GM23338 (cell line): ENCODE results near the gene CDK5RAP2. TPM values are rescaled to one million over a fixed set of nuclear protein-coding genes. Genes with fewer than 3 reads are reported as not detected.

Experiments
- ATAC-seq: fragments of 200-7000 bp; cut with Tn5 transposase; 3 replicates; pipeline ENCODE4 v1.9.1; 2020
- DNase-seq: peaks from one replicate; pipeline ENCODE4 v3.0.0-alpha.2; 2015; ENCODE audit warnings: low spot score
- H2AFZ ChIP-seq: fragments of 200-600 bp; sonication (generic); 2 replicates; pipeline ENCODE4 v1.8.0; 2016; ENCODE audit warnings: antibody characterized with exemption, mild to moderate bottlenecking, moderate library complexity
- H3F3A ChIP-seq: fragments of 200-600 bp; sonication (generic); replicated peaks from 2 replicates; pipeline ENCODE4 v1.8.0; 2017; ENCODE audit warnings: antibody characterized with exemption, mixed run types, low read depth
- H3K27ac ChIP-seq: fragments of 200-600 bp; sonication (generic); 2 replicates; pipeline ENCODE4 v1.6.1; 2016; ENCODE audit warnings: low read depth
- H3K27me3 ChIP-seq: fragments of 200-600 bp; sonication (generic); 2 replicates; pipeline ENCODE4 v1.8.0; 2016; ENCODE audit warnings: mild to moderate bottlenecking, mixed run types, moderate library complexity; ENCODE audit not compliant: insufficient read depth
- H3K36me3 ChIP-seq: fragments of 200-600 bp; sonication (generic); 2 replicates; pipeline ENCODE4 v1.8.0; 2016; ENCODE audit warnings: mild to moderate bottlenecking; ENCODE audit not compliant: insufficient read depth
- H3K4me1 ChIP-seq: fragments of 200-600 bp; sonication (generic); 2 replicates; pipeline ENCODE4 v1.8.0; 2016; ENCODE audit warnings: mild to moderate bottlenecking, moderate library complexity; ENCODE audit not compliant: insufficient read depth
- H3K4me2 ChIP-seq: fragments of 200-600 bp; sonication (generic); 2 replicates; pipeline ENCODE4 v1.7.1; 2017; ENCODE audit warnings: mixed run types
- H3K4me3 ChIP-seq: fragments of 200-600 bp; sonication (generic); 2 replicates; pipeline ENCODE4 v1.6.1; 2016; ENCODE audit warnings: mixed run types
- H3K79me2 ChIP-seq: fragments of 200-600 bp; sonication (generic); replicated peaks from 2 replicates; pipeline ENCODE4 v1.8.0; 2017; ENCODE audit warnings: mild to moderate bottlenecking; ENCODE audit not compliant: insufficient read depth
- H3K9me2 ChIP-seq: fragments of 200-600 bp; sonication (generic); 2 replicates; pipeline ENCODE4 v1.8.0; 2017; ENCODE audit not compliant: insufficient read depth
- H4K20me1 ChIP-seq: fragments of 200-600 bp; sonication (generic); replicated peaks from 2 replicates; pipeline ENCODE4 v1.8.0; 2017; ENCODE audit warnings: mild to moderate bottlenecking; ENCODE audit not compliant: insufficient read depth
- H3K27ac Mint-ChIP-seq: 2 replicates; pipeline ENCODE4 v1.8.0; 2020; ENCODE audit warnings: inconsistent platforms, mild to moderate bottlenecking, moderate library complexity, mixed read lengths
- H3K27me3 Mint-ChIP-seq: 3 replicates; pipeline ENCODE4 v1.8.0; 2022; ENCODE audit warnings: low read depth, mild to moderate bottlenecking, moderate library complexity, mixed read lengths, inconsistent platforms; ENCODE audit not compliant: insufficient read depth, poor library complexity
- H3K36me3 Mint-ChIP-seq: 3 replicates; pipeline ENCODE4 v1.8.0; 2021; ENCODE audit warnings: low read depth, mild to moderate bottlenecking, inconsistent platforms, moderate library complexity, mixed read lengths
- H3K4me1 Mint-ChIP-seq: 3 replicates; pipeline ENCODE4 v1.8.0; 2020; ENCODE audit warnings: mild to moderate bottlenecking, inconsistent platforms, mixed read lengths
- H3K4me3 Mint-ChIP-seq: 3 replicates; pipeline ENCODE4 v1.8.0; 2021; ENCODE audit warnings: moderate library complexity, mild to moderate bottlenecking, inconsistent platforms, mixed read lengths
- H3K9me3 Mint-ChIP-seq: 3 replicates; pipeline ENCODE4 v1.8.0; 2020; ENCODE audit warnings: moderate library complexity, mild to moderate bottlenecking, inconsistent platforms, mixed read lengths
- CREB1 ChIP-seq: fragments of 250-450 bp; sonication (Bioruptor Pico); IDR thresholded peaks from 2 replicates; pipeline ENCODE4 v1.5.0; 2020; ENCODE audit warnings: low read depth, mild to moderate bottlenecking, moderate library complexity
- ETS1 ChIP-seq: IDR thresholded peaks from 2 replicates; pipeline ENCODE4 v1.6.1; 2016; ENCODE audit warnings: antibody characterized with exemption
- EZH2 ChIP-seq: fragments of 200-600 bp; sonication (generic); IDR thresholded peaks from one replicate; pipeline ENCODE4 v1.8.0; 2017; ENCODE audit warnings: antibody characterized with exemption, mild to moderate bottlenecking, low read depth; ENCODE audit not compliant: unreplicated experiment
- EZH2phosphoT487 ChIP-seq: fragments of 200-600 bp; sonication (generic); IDR thresholded peaks from one replicate; pipeline ENCODE4 v1.8.1; 2018; ENCODE audit warnings: antibody characterized with exemption; ENCODE audit not compliant: unreplicated experiment
- JUNB ChIP-seq: IDR thresholded peaks from one replicate; pipeline ENCODE4 v1.6.1; 2016; ENCODE audit warnings: antibody characterized with exemption; ENCODE audit not compliant: unreplicated experiment
- NANOG ChIP-seq: IDR thresholded peaks from 2 replicates; pipeline ENCODE4 v1.6.1; 2016; ENCODE audit warnings: antibody characterized with exemption, borderline replicate concordance
- POLR2AphosphoS5 ChIP-seq: IDR thresholded peaks from 2 replicates; pipeline ENCODE4 v1.6.1; 2016; ENCODE audit warnings: antibody characterized with exemption, low read depth
- STAT1 ChIP-seq: IDR thresholded peaks from one replicate; pipeline ENCODE4 v1.6.1; 2016; ENCODE audit warnings: antibody characterized with exemption; ENCODE audit not compliant: unreplicated experiment
- ZNF114 ChIP-seq: fragments of 250-450 bp; sonication (Bioruptor Pico); IDR thresholded peaks from 2 replicates; pipeline ENCODE4 v1.5.0; 2020; ENCODE audit warnings: mild to moderate bottlenecking, moderate library complexity
- ZNF331 ChIP-seq: fragments of 250-450 bp; sonication (Bioruptor Pico); IDR thresholded peaks from 2 replicates; pipeline ENCODE4 v1.5.0; 2020; ENCODE audit warnings: low read depth, mild to moderate bottlenecking, moderate library complexity
- polyA plus RNA-seq: library from polyadenylated mRNA; unstranded; fragments of >200 nt; fragmentation: Nextera tagmentation; extraction: Ambion mirVana; gene quantifications from 2 replicates; pipeline ENCODE4 v1.2.1, GENCODE V29; 2016
- total RNA-seq: library from RNA; depleted of rRNA; stranded (reverse); fragments of >200 nt; shearing (Covaris generic); gene quantifications from 2 replicates; pipeline ENCODE4 v1.2.3, GENCODE V29; 2014
- TF ChIP-seq, protein P1 (sequence below), 2 experiments: fragments of 200-600 bp in 1 of 2; sonication (generic) in 1 of 2; conservative IDR thresholded peaks; 2 replicates each; pipeline versions ENCODE4 v1.5.1 to v1.6.1; 2016 to 2017; ENCODE audit warnings: antibody characterized with exemption in 2 of 2, low read depth in 2 of 2, mild to moderate bottlenecking in 2 of 2, moderate library complexity in 1 of 2

CDK5RAP2 gene
- total and polyA plus RNA-seq, 2 experiments from 2014 or later = 50.7 to 65.7 TPM

DNA sequence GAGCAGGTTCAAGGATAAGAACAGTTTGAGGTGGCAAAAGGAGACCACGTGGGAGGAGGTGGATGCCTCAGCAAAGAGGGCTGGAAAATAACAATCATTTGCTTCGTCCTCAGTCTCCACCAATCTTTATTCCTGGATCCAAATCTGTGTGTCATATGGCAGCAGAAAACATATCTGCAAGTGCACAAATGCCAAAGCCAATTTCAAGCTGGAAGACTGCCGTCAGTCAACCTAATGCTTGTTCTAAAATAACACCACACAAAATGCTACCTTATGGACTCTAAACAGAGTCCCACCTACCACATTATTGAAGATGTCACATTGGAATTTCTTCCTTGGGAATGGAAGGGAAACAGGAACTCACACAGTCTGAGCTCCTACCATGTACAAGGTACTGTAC is 129.1 kb downstream of the CDK5RAP2 start:
- H4K20me1 ChIP-seq = 0 out of 2 replicates have a peak, but pooled peaks cover 6% of the 10 kb centered on the region
- no peaks in the 10 kb centered on the region for H3F3A ChIP-seq
- ATAC-seq = no peak
- TF ChIP-seq EZH2phosphoT487 (no peak), ZNF114 (CRISPR knock-in tag) (no peak), ETS1 (no peak), STAT1 (no peak), CREB1 (no peak), POLR2AphosphoS5 (no peak), NANOG (no peak), EZH2 (no peak), JUNB (no peak), ZNF331 (no peak)
- TF ChIP-seq, protein P1, sequence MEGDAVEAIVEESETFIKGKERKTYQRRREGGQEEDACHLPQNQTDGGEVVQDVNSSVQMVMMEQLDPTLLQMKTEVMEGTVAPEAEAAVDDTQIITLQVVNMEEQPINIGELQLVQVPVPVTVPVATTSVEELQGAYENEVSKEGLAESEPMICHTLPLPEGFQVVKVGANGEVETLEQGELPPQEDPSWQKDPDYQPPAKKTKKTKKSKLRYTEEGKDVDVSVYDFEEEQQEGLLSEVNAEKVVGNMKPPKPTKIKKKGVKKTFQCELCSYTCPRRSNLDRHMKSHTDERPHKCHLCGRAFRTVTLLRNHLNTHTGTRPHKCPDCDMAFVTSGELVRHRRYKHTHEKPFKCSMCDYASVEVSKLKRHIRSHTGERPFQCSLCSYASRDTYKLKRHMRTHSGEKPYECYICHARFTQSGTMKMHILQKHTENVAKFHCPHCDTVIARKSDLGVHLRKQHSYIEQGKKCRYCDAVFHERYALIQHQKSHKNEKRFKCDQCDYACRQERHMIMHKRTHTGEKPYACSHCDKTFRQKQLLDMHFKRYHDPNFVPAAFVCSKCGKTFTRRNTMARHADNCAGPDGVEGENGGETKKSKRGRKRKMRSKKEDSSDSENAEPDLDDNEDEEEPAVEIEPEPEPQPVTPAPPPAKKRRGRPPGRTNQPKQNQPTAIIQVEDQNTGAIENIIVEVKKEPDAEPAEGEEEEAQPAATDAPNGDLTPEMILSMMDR (conservative IDR thresholded peaks at IDR 0.05; ENCODE audit: low read depth in 2 of 2) = no peak
- H3K4me1 Mint-ChIP-seq = peaks cover 3% of the 10 kb centered on the region
- no peak overlapping the region for H3K4me3 Mint-ChIP-seq
- H3K4me3 ChIP-seq = no peak overlapping the region
- DNase-seq = no peak
- no peaks in the 10 kb centered on the region for H3K4me1 ChIP-seq
- no peak overlapping the region for H3K4me2 ChIP-seq
- H2AFZ ChIP-seq = no peak overlapping the region
- no peaks in the 10 kb centered on the region for H3K27me3 Mint-ChIP-seq
- no peaks in the 10 kb centered on the region for H3K9me2 ChIP-seq
- no peak overlapping the region for H3K27ac Mint-ChIP-seq
- H3K9me3 Mint-ChIP-seq = no peaks in the 10 kb centered on the region; the same call in 2 of the 3 replicates
- H3K79me2 ChIP-seq = no peaks in the 10 kb centered on the region
- peaks cover 8% of the 10 kb centered on the region; the same call in 1 of the 2 replicates for H3K36me3 ChIP-seq
- H3K27me3 ChIP-seq = no peaks in the 10 kb centered on the region
- peaks cover 17% of the 10 kb centered on the region for H3K36me3 Mint-ChIP-seq
- no peak overlapping the region for H3K27ac ChIP-seq

GRCh38 chr9:120449566-120449965 is 130.4 kb downstream of the CDK5RAP2 start:
- Histone ChIP-seq H3K36me3 (peaks cover 10% of the 10 kb centered on the region; the same call in 1 of the 2 replicates), H3F3A (no peaks in the 10 kb centered on the region), H3K4me2 (no peak overlapping the region), H3K4me3 (no peak overlapping the region), H3K4me1 (no peaks in the 10 kb centered on the region), H4K20me1 (peaks cover 12% of the 10 kb centered on the region; the same call in 1 of the 2 replicates), H3K27me3 (no peaks in the 10 kb centered on the region), H3K79me2 (no peaks in the 10 kb centered on the region), H3K27ac (no peak overlapping the region), H2AFZ (no peak overlapping the region), H3K9me2 (no peaks in the 10 kb centered on the region)
- ATAC-seq (no peak), DNase-seq (no peak)
- Mint-ChIP-seq H3K9me3 (no peaks in the 10 kb centered on the region; the same call in 2 of the 3 replicates), H3K27ac (no peak overlapping the region), H3K36me3 (peaks cover 13% of the 10 kb centered on the region), H3K4me1 (no peaks in the 10 kb centered on the region), H3K4me3 (no peak overlapping the region), H3K27me3 (no peaks in the 10 kb centered on the region)
- no peak for TF ChIP-seq ZNF114 (CRISPR knock-in tag)
- no peak for TF ChIP-seq JUNB
- no peak for TF ChIP-seq STAT1
- TF ChIP-seq EZH2phosphoT487 = no peak
- TF ChIP-seq, protein P1 (conservative IDR thresholded peaks at IDR 0.05; ENCODE audit: low read depth in 2 of 2) = no peak
- no peak for TF ChIP-seq NANOG
- TF ChIP-seq POLR2AphosphoS5 = no peak
- no peak for TF ChIP-seq ETS1
- TF ChIP-seq ZNF331 = no peak
